ENCODE results near the gene LSR.

- no peak for TF ChIP-seq CTCF (IDR thresholded peaks at IDR 0.05)
- no peak for TF ChIP-seq POLR2AphosphoS5 (IDR thresholded peaks at IDR 0.05)
- TF ChIP-seq POLR2A (IDR thresholded peaks at IDR 0.05): no peak
Measured at GRCh38 chr19:35220315-35220921, 28.4 kb upstream of the LSR start.
